Endothelial cell of umbilical vein (primary cell): ENCODE measurements around the gene LZTS2. TPM values are rescaled to one million over a fixed set of nuclear protein-coding genes. Genes with fewer than 3 reads are reported as not detected.

Experiments used
- BruUV-seq: library from RNA; stranded (reverse); fragments of 400-500 nt; replicated peaks from 2 replicates; lab custom pipeline; 2021; lab: Mats Ljungman, UMichigan
- CTCF ChIA-PET: fragments of 300-600, 350-600 bp; sonication (Branson Sonifier 250); formaldehyde crosslinking; loops from one replicate; lab custom pipeline; 2021; ENCODE audit warnings: antibody characterized with exemption, inconsistent platforms; lab: Charles Lee
- POLR2A ChIA-PET: fragments of 300-600, 350-600 bp; sonication (Branson Sonifier 250); formaldehyde crosslinking; loops from one replicate; lab custom pipeline; 2021; ENCODE audit warnings: antibody characterized with exemption, inconsistent platforms; lab: Charles Lee
- DNase-seq: peaks from one replicate; pipeline ENCODE4 v3.0.0-alpha.2; 2011; ENCODE audit warnings: low read depth, low spot score
- FAIRE-seq: peaks from 2 replicates; lab custom pipeline; 2011; peaks lifted over from hg19 to GRCh38; lab: Jason Lieb, UNC
- H2AFZ ChIP-seq: 2 replicates; pipeline ENCODE4 v1.6.0; 2012; ENCODE audit warnings: low read depth, low read length, control low read depth, inconsistent platforms
- H3K27ac ChIP-seq: 2 replicates; pipeline ENCODE4 v1.5.1; 2011; ENCODE audit warnings: low read depth, mild to moderate bottlenecking, control low read depth, low read length, moderate library complexity; ENCODE audit not compliant: insufficient read depth
- H3K27me3 ChIP-seq, 2 experiments: 2 replicates each; pipeline versions ENCODE4 v1.6.0 to v1.6.1; 2011; ENCODE audit warnings: low read length in 2 of 2, mixed read lengths in 1 of 2; ENCODE audit not compliant: control insufficient read depth in 2 of 2, insufficient read depth in 2 of 2
- H3K36me3 ChIP-seq, 2 experiments: 2 replicates in 1 of 2; 3 replicates in 1 of 2; pipeline ENCODE4 v1.5.1; 2011; ENCODE audit warnings: low read length in 2 of 2, mild to moderate bottlenecking in 1 of 2, moderate library complexity in 1 of 2; ENCODE audit not compliant: control insufficient read depth in 2 of 2, insufficient read depth in 2 of 2; ENCODE audit errors: extremely low read depth in 1 of 2
- H3K4me1 ChIP-seq: 3 replicates; pipeline ENCODE4 v1.5.1; 2011; ENCODE audit warnings: mild to moderate bottlenecking, low read length; ENCODE audit not compliant: control insufficient read depth, insufficient read depth; ENCODE audit errors: extremely low read depth
- H3K4me2 ChIP-seq: 2 replicates; pipeline ENCODE4 v1.6.1; 2011; ENCODE audit warnings: low read length, control low read depth, mixed read lengths; ENCODE audit not compliant: insufficient read depth
- H3K4me3 ChIP-seq, 3 experiments: fragments of 200-600 bp in 1 of 3; sonication (generic), shearing (Covaris generic) in 1 of 3; replicated peaks in 1 of 3; 2 replicates each; pipeline ENCODE4 v1.5.1; 2011 to 2016; ENCODE audit warnings: control low read depth in 3 of 3, low read length in 3 of 3, mild to moderate bottlenecking in 2 of 3, inconsistent platforms in 1 of 3, low read depth in 1 of 3, moderate library complexity in 1 of 3; ENCODE audit not compliant: insufficient read depth in 1 of 3
- H3K79me2 ChIP-seq: 2 replicates; pipeline ENCODE4 v1.6.0; 2012; ENCODE audit warnings: low read length, inconsistent platforms; ENCODE audit not compliant: control insufficient read depth, insufficient read depth
- H3K9ac ChIP-seq: replicated peaks from 2 replicates; pipeline ENCODE3; 2011; ENCODE audit warnings: low read length, control low read depth; ENCODE audit not compliant: insufficient read depth; ENCODE audit errors: extremely low read depth
- H3K9me1 ChIP-seq: replicated peaks from 3 replicates; pipeline ENCODE4 v1.6.0; 2011; ENCODE audit warnings: mild to moderate bottlenecking, low read length; ENCODE audit not compliant: control insufficient read depth, insufficient read depth; ENCODE audit errors: extremely low read depth
- H3K9me3 ChIP-seq: replicated peaks from 2 replicates; pipeline ENCODE4 v1.5.1; 2012; ENCODE audit warnings: low read length, inconsistent platforms; ENCODE audit not compliant: control insufficient read depth, insufficient read depth
- H4K20me1 ChIP-seq: replicated peaks from 2 replicates; pipeline ENCODE3; 2011; ENCODE audit warnings: mild to moderate bottlenecking, low read length; ENCODE audit not compliant: control insufficient read depth, insufficient read depth; ENCODE audit errors: extremely low read depth
- EZH2 ChIP-seq: IDR thresholded peaks from 2 replicates; pipeline ENCODE4 v1.6.1; 2012; ENCODE audit warnings: borderline replicate concordance, low read depth, mild to moderate bottlenecking, moderate library complexity, low read length, inconsistent platforms; ENCODE audit not compliant: severe bottlenecking
- FOS ChIP-seq: IDR thresholded peaks from 2 replicates; pipeline ENCODE4 v1.6.1; 2011; ENCODE audit warnings: mild to moderate bottlenecking, low read length, moderate library complexity, borderline replicate concordance; ENCODE audit not compliant: insufficient read depth
- GATA2 ChIP-seq: IDR thresholded peaks from 2 replicates; pipeline ENCODE4 v1.7.0; 2011; ENCODE audit warnings: low read depth, mild to moderate bottlenecking, moderate library complexity, mixed read lengths, low read length; ENCODE audit not compliant: insufficient read length, insufficient read depth
- JUN ChIP-seq: IDR thresholded peaks from 2 replicates; pipeline ENCODE4 v1.6.1; 2011; ENCODE audit warnings: borderline replicate concordance, low read depth; ENCODE audit not compliant: insufficient read length, insufficient read depth
- MYC ChIP-seq: IDR thresholded peaks from one replicate; pipeline ENCODE4 v1.6.1; 2011; ENCODE audit warnings: mild to moderate bottlenecking, low read depth, low read length
- POLR2A ChIP-seq: IDR thresholded peaks from 2 replicates; pipeline ENCODE4 v1.6.1; 2012; ENCODE audit warnings: low read depth, mild to moderate bottlenecking, control low read depth, low read length
- POLR2AphosphoS5 ChIP-seq: IDR thresholded peaks from 2 replicates; pipeline ENCODE4 v1.6.1; 2012; ENCODE audit warnings: low read depth, mild to moderate bottlenecking, control low read depth, low read length, moderate library complexity; ENCODE audit not compliant: insufficient read depth
- dilution Hi-C: fragments of 300-500 bp; cut with MboI; formaldehyde crosslinking; loops from one replicate; pipeline ENCODE4 v1.15.0; 2019; ENCODE audit warnings: low sequenced_read_pairs; ENCODE audit not compliant: extremely low pct_ligation_motif_present
- intact Hi-C: fragments of 100-400 bp; cut with micrococcal nuclease; formaldehyde crosslinking; loops from one replicate; pipeline ENCODE4 v1.10.0; 2022
- microRNA counts: library from miRNA; unstranded; fragments of <30 nt; microRNA quantifications from one replicate; lab custom pipeline; 2016
- microRNA-seq: library from miRNA; unstranded; fragments of <30 nt; microRNA quantifications from one replicate; pipeline ENCODE4 v1.2.0, GENCODE V29; 2021; ENCODE audit warnings: borderline number of aligned reads, borderline replicate concordance
- polyA plus RNA-seq, 4 experiments: library from polyadenylated mRNA; depleted of rRNA in 3 of 4; stranded (reverse) in 3 of 4; unstranded in 1 of 4; fragments of >200 nt; gene quantifications; 2 replicates each; pipeline versions ENCODE4 v1.2.1 to v1.2.3, GENCODE V29; 2011 to 2012; ENCODE audit warnings: missing spikeins in 1 of 4
- small RNA-seq: library from RNA; depleted of rRNA; stranded (forward); fragments of <200 nt; gene quantifications from one replicate; pipeline ENCODE3, GENCODE V24; 2012; ENCODE audit warnings: low replicate concordance, low read depth; ENCODE audit not compliant: insufficient read depth, insufficient read length
- total RNA-seq: library from RNA; stranded (reverse); gene quantifications from 2 replicates; pipeline ENCODE4 v1.2.3, GENCODE V29; 2021
- TF ChIP-seq, protein P1 (sequence below), 2 donors: IDR thresholded peaks; 1 replicate in 1 of 2; 2 replicates in 1 of 2; pipeline ENCODE4 v1.5.1; 2011; ENCODE audit warnings: low read length in 2 of 2, mild to moderate bottlenecking in 2 of 2, moderate library complexity in 2 of 2, control low read depth in 1 of 2, inconsistent platforms in 1 of 2, low read depth in 1 of 2; ENCODE audit not compliant: insufficient read depth in 1 of 2; ENCODE audit errors: extremely low read depth in 1 of 2
- TF ChIP-seq, protein P2 (sequence below): IDR thresholded peaks from 2 replicates; pipeline ENCODE4 v1.6.1; 2011; ENCODE audit not compliant: insufficient read depth, insufficient read length

Gene LZTS2
- total and polyA plus RNA-seq, 2 donors (not counting 3 experiments of a cell fraction or from before 2014, with no cell fraction given), result 70.8 to 79.5 TPM

DNA sequence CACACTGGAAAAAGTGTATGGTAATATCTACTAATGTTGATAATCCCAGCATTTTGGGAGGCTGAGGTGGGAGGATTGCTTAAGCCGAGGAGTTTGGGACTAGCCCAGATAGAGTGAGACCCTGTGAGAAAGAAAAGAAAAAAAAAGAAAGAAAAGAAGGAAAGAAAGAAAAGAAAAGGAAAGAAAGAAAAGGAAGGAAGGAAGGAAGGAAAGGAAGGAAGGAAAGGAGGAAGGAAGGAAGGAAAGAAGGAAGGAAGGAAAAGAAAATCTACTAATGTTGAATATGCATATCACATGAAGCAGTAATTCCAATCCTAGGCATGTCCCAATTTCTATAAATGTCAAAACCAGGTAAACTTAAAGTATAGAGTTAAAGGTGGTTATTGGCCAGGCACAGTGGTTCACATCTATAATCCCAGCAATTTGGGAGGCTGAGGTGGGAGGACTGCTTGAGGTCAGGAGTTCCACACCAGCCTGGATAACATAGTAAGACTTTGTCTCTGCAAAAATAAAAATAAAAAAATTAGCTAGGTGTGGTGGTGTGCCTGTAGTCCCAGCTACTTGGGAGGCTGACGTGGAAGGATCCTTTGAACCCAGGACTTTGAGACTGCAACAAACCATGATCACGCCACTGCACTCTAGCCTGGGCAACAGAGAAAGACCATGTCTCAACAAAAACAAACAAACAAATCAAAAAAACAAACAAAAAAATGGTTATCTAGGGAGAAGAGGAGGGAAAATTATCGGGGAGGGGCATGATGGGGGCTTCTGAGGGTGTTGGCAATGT, 57.0 kb downstream of the LZTS2 start:
- intact Hi-C loops (loop anchor here (2.0 kb wide), 1 partner anchor 14 kb away; no protein-coding TSS in a partner anchor), dilution Hi-C loops (no loop called here)
- POLR2A ChIA-PET, result no interaction called here
- Histone ChIP-seq H4K20me1 (no peaks in the 10 kb centered on the region), H3K9me1 (no peaks in the 10 kb centered on the region), H2AFZ (no peak overlapping the region), H3K9me3 (no peaks in the 10 kb centered on the region), H3K36me3 (no peaks in the 10 kb centered on the region), H3K4me3 (no peak overlapping the region), H3K4me1 (peaks cover 17% of the 10 kb centered on the region), H3K9ac (no peak overlapping the region), H3K4me2 (no peak overlapping the region), H3K79me2 (no peaks in the 10 kb centered on the region), H3K27me3 (no peaks in the 10 kb centered on the region), H3K27ac (no peak overlapping the region)
- CTCF ChIA-PET, result interaction anchor here (0.7 to 4.8 kb wide), 5 partner anchors 12 to 86 kb away, joined by 3 to 44 read pairs (median 8); no protein-coding TSS in a partner anchor
- BruUV-seq, result no TSS peak
- DNase-seq, result no peak
- no peak for FAIRE-seq
- no peak for TF ChIP-seq FOS
- no peak for TF ChIP-seq POLR2A
- TF ChIP-seq, protein P1, sequence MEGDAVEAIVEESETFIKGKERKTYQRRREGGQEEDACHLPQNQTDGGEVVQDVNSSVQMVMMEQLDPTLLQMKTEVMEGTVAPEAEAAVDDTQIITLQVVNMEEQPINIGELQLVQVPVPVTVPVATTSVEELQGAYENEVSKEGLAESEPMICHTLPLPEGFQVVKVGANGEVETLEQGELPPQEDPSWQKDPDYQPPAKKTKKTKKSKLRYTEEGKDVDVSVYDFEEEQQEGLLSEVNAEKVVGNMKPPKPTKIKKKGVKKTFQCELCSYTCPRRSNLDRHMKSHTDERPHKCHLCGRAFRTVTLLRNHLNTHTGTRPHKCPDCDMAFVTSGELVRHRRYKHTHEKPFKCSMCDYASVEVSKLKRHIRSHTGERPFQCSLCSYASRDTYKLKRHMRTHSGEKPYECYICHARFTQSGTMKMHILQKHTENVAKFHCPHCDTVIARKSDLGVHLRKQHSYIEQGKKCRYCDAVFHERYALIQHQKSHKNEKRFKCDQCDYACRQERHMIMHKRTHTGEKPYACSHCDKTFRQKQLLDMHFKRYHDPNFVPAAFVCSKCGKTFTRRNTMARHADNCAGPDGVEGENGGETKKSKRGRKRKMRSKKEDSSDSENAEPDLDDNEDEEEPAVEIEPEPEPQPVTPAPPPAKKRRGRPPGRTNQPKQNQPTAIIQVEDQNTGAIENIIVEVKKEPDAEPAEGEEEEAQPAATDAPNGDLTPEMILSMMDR (IDR thresholded peaks at IDR 0.05; ENCODE audit: extremely low read depth in 1 of 2, insufficient read depth in 1 of 2, low read depth in 1 of 2, low read length in 2 of 2), result no peak
- TF ChIP-seq EZH2, result no peak
- no peak for TF ChIP-seq JUN
- TF ChIP-seq GATA2, result no peak
- TF ChIP-seq, protein P2, sequence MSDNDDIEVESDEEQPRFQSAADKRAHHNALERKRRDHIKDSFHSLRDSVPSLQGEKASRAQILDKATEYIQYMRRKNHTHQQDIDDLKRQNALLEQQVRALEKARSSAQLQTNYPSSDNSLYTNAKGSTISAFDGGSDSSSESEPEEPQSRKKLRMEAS, result no peak
- TF ChIP-seq MYC, result no peak
- TF ChIP-seq POLR2AphosphoS5, result no peak

MicroRNAs encoded within 50 kb of the gene (microRNA counts, 767-probe panel; counts per million panel counts)
- microRNA hsa-miR-608 (lab: Ali Mortazavi, UCI), result 723 counts per million, percentile 96 among the panel's probes with 10 or more counts

Small RNA genes lying within 50 kb of the gene (microRNA-seq; reads per million reads assigned to microRNA genes)
- not detected for gene MIR608

Small RNA genes lying within 50 kb of the gene (small RNA-seq; reads per million reads assigned to genes)
- gene MIR608, result not detected

Other genes starting within 250 kb of the LZTS2 start
- 28.0 and 35.5 TPM in 2 replicates for gene SLF2, start 86.8 kb upstream of the LZTS2 start, total RNA-seq
- gene SLF2, start 86.8 kb upstream of the LZTS2 start, polyA plus RNA-seq, result 6.7 and 7.5 TPM in 2 replicates
- gene SEMA4G, start 30.3 kb upstream of the LZTS2 start, total RNA-seq, result 6.0 and 6.7 TPM in 2 replicates
- 10.4 and 12.7 TPM in 2 replicates for gene SEMA4G, start 30.3 kb upstream of the LZTS2 start, polyA plus RNA-seq
- gene MRPL43, start 12.3 kb upstream of the LZTS2 start, total RNA-seq, result 75.0 and 77.3 TPM in 2 replicates
- 144 and 204 TPM in 2 replicates for gene MRPL43, start 12.3 kb upstream of the LZTS2 start, polyA plus RNA-seq
- 10.9 and 12.3 TPM in 2 replicates for gene TWNK, start 12.3 kb upstream of the LZTS2 start, total RNA-seq
- gene TWNK, start 12.3 kb upstream of the LZTS2 start, polyA plus RNA-seq, result 4.3 and 5.6 TPM in 2 replicates
- 0.55 and 1.6 TPM in 2 replicates for gene PDZD7, start 31.3 kb downstream of the LZTS2 start, total RNA-seq
- gene PDZD7, start 31.3 kb downstream of the LZTS2 start, polyA plus RNA-seq, result 0.41 and 0.92 TPM in 2 replicates
- gene SFXN3, start 31.4 kb downstream of the LZTS2 start, total RNA-seq, result 79.6 and 83.1 TPM in 2 replicates
- 117 and 125 TPM in 2 replicates for gene SFXN3, start 31.4 kb downstream of the LZTS2 start, polyA plus RNA-seq
- gene KAZALD1, start 62.2 kb downstream of the LZTS2 start, total RNA-seq, result 2.9 and 3.3 TPM in 2 replicates
- 3.0 TPM in 2 replicates for gene KAZALD1, start 62.2 kb downstream of the LZTS2 start, polyA plus RNA-seq
- not detected in 2 replicates for gene TLX1, start 131.5 kb downstream of the LZTS2 start, total RNA-seq
- gene TLX1, start 131.5 kb downstream of the LZTS2 start, polyA plus RNA-seq, result 0.10 TPM in 1 of 2 replicates, not detected in the other
- not detected in 2 replicates for gene LBX1, start 229.7 kb downstream of the LZTS2 start, total RNA-seq
- gene LBX1, start 229.7 kb downstream of the LZTS2 start, polyA plus RNA-seq, result not detected in 2 replicates